NCI-H128 (cell line): ENCODE measurements around the gene GRM5.
"Not testable (repeated sequence)": the region's sequence is repeated elsewhere in the genome, so short reads cannot be mapped to it uniquely, and the experiment has no call there.

Source experiments
- DNase-seq: peaks from one replicate; lab custom pipeline; 2025; ENCODE audit not compliant: unreplicated experiment; lab: John Stamatoyannopoulos, UW

Gene GRM5

DNA sequence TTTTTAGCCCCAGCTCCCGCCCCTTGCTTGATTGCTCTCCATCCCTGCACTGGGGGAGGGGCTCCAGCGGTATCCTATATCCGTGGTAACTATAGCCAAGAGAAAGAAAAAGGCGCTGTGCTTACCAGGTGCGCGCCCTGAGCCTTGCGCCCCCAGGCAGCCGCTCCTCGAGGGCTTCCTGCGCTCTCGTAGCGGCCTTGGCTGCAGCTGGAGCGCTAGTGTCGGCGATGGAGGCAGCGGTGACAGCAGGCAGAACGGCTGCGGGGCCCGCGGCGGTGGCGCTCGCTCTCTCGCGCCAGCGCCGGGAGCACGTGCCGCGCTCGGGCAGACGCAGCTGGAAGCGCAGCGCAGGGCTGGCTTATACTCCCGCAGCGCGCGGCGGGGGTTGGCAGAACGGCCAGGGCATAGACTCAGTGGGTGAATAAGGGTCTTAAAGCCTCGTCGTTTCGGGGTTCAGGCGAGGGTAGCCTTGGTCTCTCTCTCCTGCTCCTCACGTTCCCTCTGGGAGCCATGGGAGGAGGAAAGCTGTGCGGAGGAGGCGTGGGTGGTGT lies at the start of gene GRM5:
Gene GRM5 (minus strand): TSS at position 332 of the 551 bp plus-strand sequence. CDS start 18,110 bp downstream, outside the sequence.
- not testable (repeated sequence) for DNase-seq

- not testable (repeated sequence) for DNase-seq
Observed at GRCh38 chr11:89097956-89098355, 32.2 kb upstream of the GRM5 start.

DNA sequence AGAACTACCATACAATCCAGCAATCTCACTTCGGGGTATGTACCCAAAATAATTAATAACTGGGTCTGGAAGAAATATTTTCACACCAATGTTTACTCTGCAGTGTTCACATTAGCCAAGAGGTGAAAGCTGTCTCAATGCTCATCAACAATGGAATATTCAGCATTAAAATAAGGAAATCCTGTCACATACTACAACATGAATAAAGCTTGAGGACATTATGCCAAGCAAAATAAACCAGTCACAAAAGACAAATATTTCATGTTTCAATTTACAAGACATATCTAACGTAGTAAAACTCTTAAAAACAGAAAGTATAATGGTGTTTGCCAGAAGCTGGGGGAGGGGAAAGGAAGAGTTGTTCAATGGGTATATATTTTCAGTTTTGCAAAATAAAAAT lies 28.0 kb upstream of the GRM5 start:
- not testable (repeated sequence) for DNase-seq

- not testable (repeated sequence) for DNase-seq
Observed at GRCh38 chr11:89084951-89085350, 19.2 kb upstream of the GRM5 start.

- DNase-seq, result not testable (repeated sequence)
Observed at GRCh38 chr11:89070911-89071310, 5.1 kb upstream of the GRM5 start.

GRCh38 chr11:89067264-89067663 lies 1.5 kb upstream of the GRM5 start:
- no peak for DNase-seq

GRCh38 chr11:89065066-89065465 lies 716 bp downstream of the GRM5 start:
- DNase-seq, result no peak

- DNase-seq, result not testable (repeated sequence)
Observed at GRCh38 chr11:89063481-89063951, 2.3 kb downstream of the GRM5 start.

GRCh38 chr11:89062771-89063298 lies 2.9 kb downstream of the GRM5 start:
- not testable (repeated sequence) for DNase-seq

- DNase-seq, result not testable (repeated sequence)
Observed at GRCh38 chr11:89061839-89062238, 3.9 kb downstream of the GRM5 start.

- DNase-seq, result not testable (repeated sequence)
Observed at GRCh38 chr11:89057406-89057805, 8.4 kb downstream of the GRM5 start.

- no peak for DNase-seq
Observed at GRCh38 chr11:89052220-89052619, 13.6 kb downstream of the GRM5 start.

- not testable (repeated sequence) for DNase-seq
Observed at GRCh38 chr11:89047159-89047558, 18.6 kb downstream of the GRM5 start.

DNA sequence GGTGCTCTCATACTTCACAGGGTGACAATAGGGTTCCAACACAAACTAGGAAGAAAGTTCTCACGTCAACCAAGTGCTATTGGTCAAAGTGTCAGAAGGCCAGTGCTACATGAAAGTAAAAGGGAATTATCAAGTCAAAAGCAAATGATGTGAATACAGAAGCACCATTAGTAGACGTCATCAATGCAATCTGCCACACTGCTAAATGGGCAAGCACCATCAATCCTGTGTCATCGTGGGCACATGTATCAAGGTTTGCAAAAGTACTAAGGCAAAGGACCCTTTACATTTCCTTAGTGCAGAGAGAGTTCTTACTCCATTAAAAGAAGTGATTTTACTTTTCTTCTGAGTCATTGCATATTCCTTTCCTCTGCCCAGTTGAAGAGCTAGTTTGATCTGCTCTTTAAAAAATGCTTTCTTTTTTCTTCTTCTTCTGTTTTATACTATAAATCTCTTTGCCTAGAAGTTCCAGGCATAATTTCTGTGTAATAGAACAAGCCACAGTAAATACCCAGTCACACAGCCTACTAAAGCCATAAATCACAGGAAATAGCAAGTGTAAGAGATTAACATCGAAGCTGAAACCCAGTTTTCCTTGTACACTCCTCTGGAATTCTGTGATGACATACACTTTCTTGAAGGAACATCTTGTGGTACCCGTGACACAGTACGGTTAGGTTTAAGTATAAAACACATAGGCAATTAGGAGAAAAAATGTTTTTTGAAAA lies 21.8 kb downstream of the GRM5 start:
- not testable (repeated sequence) for DNase-seq

- not testable (repeated sequence) for DNase-seq
Observed at GRCh38 chr11:89029671-89030070, 36.1 kb downstream of the GRM5 start.

DNA sequence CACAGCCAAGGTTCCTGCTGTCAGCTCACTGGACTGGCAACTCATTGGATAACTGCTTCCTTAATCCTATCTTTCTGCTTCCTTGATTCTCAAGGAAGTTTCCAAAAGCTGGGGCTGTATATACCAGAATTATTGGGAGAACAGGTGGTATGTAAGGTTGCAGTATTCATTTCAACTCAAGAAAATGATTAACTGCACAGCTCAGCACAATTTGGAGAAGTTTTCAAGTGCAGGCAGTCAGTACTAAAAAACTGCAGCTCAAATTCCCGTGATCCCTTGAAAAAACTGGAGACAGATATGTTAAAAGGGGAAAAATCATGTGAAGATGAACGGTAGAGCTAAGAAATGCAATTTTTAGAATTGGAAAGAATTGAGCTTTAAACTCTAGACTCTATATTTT lies 44.4 kb downstream of the GRM5 start:
- DNase-seq, result no peak

DNA sequence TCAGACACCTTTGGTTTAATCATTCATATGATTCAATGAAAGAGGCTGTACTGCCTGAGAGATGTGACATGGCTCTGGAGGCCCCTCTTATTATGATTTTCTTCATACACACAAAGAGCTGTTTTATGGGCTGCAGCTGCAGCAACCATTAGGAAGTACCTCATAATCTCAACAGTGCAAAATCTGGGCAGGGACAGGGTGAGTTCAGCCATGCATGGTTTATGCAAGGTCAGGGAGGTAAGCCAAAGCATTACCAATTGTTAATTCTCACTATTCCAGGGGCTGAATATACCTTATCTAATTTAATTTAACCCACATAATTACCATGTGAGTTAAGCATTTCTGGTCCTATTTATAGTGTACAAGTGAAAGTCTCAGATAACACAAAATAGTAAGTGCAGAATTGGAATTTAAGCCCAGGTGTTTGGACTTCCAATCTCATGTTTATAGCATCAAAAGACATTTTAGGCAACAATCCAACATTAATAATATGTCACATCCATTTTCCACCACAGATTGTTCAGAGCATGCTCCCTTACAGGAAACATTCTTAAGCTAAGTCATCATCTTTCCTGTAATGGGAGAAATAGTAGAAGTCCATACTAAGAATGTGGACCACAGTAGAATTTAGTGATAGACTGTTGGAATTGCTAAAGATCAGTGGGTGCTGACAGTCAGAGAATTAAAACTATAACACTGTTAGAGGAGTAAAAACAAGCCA lies 45.8 kb downstream of the GRM5 start:
- not testable (repeated sequence) for DNase-seq

- no peak for DNase-seq
Observed at GRCh38 chr11:89016214-89016613, 49.6 kb downstream of the GRM5 start.

- DNase-seq, result no peak
Observed at GRCh38 chr11:89015614-89016013, 50.2 kb downstream of the GRM5 start.

- DNase-seq, result not testable (repeated sequence)
Observed at GRCh38 chr11:89000852-89001251, 64.9 kb downstream of the GRM5 start.

DNA sequence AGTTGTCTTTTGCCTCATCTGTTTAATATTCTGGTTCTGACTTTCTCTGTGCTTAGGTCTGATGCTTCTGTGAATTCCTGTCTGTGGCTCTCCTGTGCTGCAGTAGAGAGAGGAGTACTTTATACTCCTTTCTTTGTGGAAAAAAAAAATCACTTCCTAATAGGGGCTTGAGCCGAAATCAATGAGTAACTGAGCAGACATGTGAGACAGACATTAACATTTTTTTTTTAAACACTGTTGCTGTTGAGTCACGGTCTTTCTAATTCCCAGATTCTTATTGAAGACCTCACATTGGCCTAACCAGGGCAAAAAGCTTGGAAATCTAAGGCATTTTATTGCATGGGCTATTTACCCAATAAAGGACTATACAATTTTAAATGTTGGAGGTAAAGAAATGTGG lies 86.1 kb downstream of the GRM5 start:
- no peak for DNase-seq

- not testable (repeated sequence) for DNase-seq
Observed at GRCh38 chr11:88978992-88979391, 86.8 kb downstream of the GRM5 start.
